Type B pancreatic cell (in vitro differentiated cells): ENCODE data around the gene DLX5. TPM values are rescaled to one million over a fixed set of nuclear protein-coding genes. Genes with fewer than 3 reads are reported as not detected.

Source experiments
- DNase-seq: peaks from one replicate; pipeline ENCODE4 v3.0.0; 2021; ENCODE audit warnings: mixed read lengths; ENCODE audit not compliant: unreplicated experiment; ENCODE audit errors: extremely low spot score
- H3K27ac Mint-ChIP-seq: 2 replicates; pipeline ENCODE4 v1.8.0; 2021; ENCODE audit warnings: mild to moderate bottlenecking, mixed read lengths
- H3K27me3 Mint-ChIP-seq: 2 replicates; pipeline ENCODE4 v1.8.0; 2021; ENCODE audit warnings: mixed read lengths
- H3K36me3 Mint-ChIP-seq: 2 replicates; pipeline ENCODE4 v1.8.0; 2021; ENCODE audit warnings: mixed read lengths
- H3K4me1 Mint-ChIP-seq: one replicate; pipeline ENCODE4 v1.8.0; 2021; ENCODE audit warnings: mixed read lengths; ENCODE audit not compliant: unreplicated experiment
- H3K4me3 Mint-ChIP-seq: 2 replicates; pipeline ENCODE4 v1.8.0; 2021; ENCODE audit warnings: mild to moderate bottlenecking, mixed read lengths
- H3K9me3 Mint-ChIP-seq: 2 replicates; pipeline ENCODE4 v1.8.0; 2021; ENCODE audit warnings: mixed read lengths
- total RNA-seq: library from RNA; stranded (reverse); gene quantifications from 2 replicates; pipeline ENCODE4 v1.2.1, GENCODE V29; 2021; ENCODE audit warnings: low replicate concordance
- TF ChIP-seq, protein P1 (sequence below): fragments of 200-600 bp; sonication (generic); conservative IDR thresholded peaks from 2 replicates; pipeline ENCODE4 v1.5.0; 2021; ENCODE audit warnings: antibody characterized with exemption, mild to moderate bottlenecking

The DLX5 gene
- total RNA-seq, 1 donor from 2014 or later = 37.9 TPM

- Mint-ChIP-seq H3K27me3 (peaks cover 82% of the 10 kb centered on the region), H3K4me3 (peak overlapping the region; percentile 99), H3K36me3 (peaks cover 21% of the 10 kb centered on the region), H3K4me1 (peaks cover 35% of the 10 kb centered on the region), H3K27ac (peak overlapping the region; percentile 91), H3K9me3 (no peaks in the 10 kb centered on the region)
- no peak for DNase-seq
- TF ChIP-seq, protein P1, sequence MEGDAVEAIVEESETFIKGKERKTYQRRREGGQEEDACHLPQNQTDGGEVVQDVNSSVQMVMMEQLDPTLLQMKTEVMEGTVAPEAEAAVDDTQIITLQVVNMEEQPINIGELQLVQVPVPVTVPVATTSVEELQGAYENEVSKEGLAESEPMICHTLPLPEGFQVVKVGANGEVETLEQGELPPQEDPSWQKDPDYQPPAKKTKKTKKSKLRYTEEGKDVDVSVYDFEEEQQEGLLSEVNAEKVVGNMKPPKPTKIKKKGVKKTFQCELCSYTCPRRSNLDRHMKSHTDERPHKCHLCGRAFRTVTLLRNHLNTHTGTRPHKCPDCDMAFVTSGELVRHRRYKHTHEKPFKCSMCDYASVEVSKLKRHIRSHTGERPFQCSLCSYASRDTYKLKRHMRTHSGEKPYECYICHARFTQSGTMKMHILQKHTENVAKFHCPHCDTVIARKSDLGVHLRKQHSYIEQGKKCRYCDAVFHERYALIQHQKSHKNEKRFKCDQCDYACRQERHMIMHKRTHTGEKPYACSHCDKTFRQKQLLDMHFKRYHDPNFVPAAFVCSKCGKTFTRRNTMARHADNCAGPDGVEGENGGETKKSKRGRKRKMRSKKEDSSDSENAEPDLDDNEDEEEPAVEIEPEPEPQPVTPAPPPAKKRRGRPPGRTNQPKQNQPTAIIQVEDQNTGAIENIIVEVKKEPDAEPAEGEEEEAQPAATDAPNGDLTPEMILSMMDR = no peak
Observed at GRCh38 chr7:97025130-97025499, 484 bp upstream of the DLX5 start.

GRCh38 chr7:97022491-97023306 is 1.9 kb downstream of the DLX5 start:
- TF ChIP-seq, protein P1 = no peak

DNA sequence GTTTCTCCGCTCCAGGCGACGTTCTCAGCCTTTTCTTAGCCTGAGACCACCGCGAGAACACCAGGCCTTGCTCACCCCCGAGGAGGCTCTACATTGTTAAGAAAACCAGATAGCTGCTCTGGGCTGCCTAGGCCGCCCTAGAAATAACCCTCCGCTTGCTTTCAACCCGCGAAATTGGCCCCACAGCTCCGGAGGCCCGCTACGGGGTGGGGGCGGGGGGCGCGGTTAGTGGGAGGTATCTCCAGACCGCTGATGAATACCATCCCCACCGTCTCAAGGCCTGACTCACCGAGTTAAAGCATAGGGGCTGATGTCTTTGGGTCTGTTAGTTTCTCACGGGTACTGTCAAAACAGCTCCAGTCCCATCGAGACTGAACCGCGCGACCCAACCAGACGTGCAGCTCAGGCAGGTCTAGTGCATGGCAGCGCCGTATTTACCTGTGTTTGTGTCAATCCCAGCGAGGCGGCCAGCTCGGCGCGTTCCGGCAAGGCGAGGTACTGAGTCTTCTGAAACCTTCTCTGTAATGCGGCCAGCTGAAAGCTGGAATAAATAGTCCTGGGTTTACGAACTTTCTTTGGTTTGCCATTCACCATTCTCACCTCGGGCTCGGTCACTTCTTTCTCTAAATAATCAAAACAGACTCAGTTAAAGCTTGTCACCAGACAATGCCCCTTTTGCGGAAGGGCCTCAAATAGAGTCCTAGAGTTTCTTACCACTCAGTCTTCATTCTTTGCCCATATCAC is 2.7 kb downstream of the DLX5 start:
- peaks cover 34% of the 10 kb centered on the region for H3K36me3 Mint-ChIP-seq
- TF ChIP-seq, protein P1 = no peak
- H3K27ac Mint-ChIP-seq = peak overlapping the region; percentile 82
- peaks cover 95% of the 10 kb centered on the region for H3K27me3 Mint-ChIP-seq
- H3K9me3 Mint-ChIP-seq = no peaks in the 10 kb centered on the region
- peaks cover 56% of the 10 kb centered on the region for H3K4me1 Mint-ChIP-seq
- H3K4me3 Mint-ChIP-seq = peak overlapping the region; percentile 99
- no peak for DNase-seq

More at GRCh38 chr7:97022491-97023306, 1.9 kb downstream of the DLX5 start:
- H3K4me1 Mint-ChIP-seq = peaks cover 50% of the 10 kb centered on the region
- no peaks in the 10 kb centered on the region for H3K9me3 Mint-ChIP-seq
- H3K27me3 Mint-ChIP-seq = peaks cover 95% of the 10 kb centered on the region
- H3K36me3 Mint-ChIP-seq = peaks cover 30% of the 10 kb centered on the region
- H3K4me3 Mint-ChIP-seq = peak overlapping the region; percentile 99
- peak overlapping the region; percentile 82 for H3K27ac Mint-ChIP-seq
- no peak for DNase-seq

GRCh38 chr7:97020996-97021746 is 3.5 kb downstream of the DLX5 start:
- DNase-seq = no peak
- H3K36me3 Mint-ChIP-seq = peaks cover 34% of the 10 kb centered on the region
- H3K27me3 Mint-ChIP-seq = peaks cover 95% of the 10 kb centered on the region
- TF ChIP-seq, protein P1 = no peak
- H3K4me1 Mint-ChIP-seq = peaks cover 53% of the 10 kb centered on the region
- H3K27ac Mint-ChIP-seq = peak overlapping the region; percentile 82
- H3K9me3 Mint-ChIP-seq = no peaks in the 10 kb centered on the region
- peak overlapping the region; percentile 99 for H3K4me3 Mint-ChIP-seq

GRCh38 chr7:97020601-97020995 is 4.0 kb downstream of the DLX5 start:
- Mint-ChIP-seq H3K27ac (peak overlapping the region; percentile 70), H3K9me3 (no peaks in the 10 kb centered on the region), H3K4me3 (peak overlapping the region; percentile 81), H3K27me3 (peaks cover 95% of the 10 kb centered on the region), H3K36me3 (peaks cover 34% of the 10 kb centered on the region), H3K4me1 (peaks cover 53% of the 10 kb centered on the region)
- DNase-seq = no peak
- TF ChIP-seq, protein P1 = no peak
